Measurements from ENCODE around the gene APP. TPM values are rescaled to one million over a fixed set of nuclear protein-coding genes. Genes with fewer than 3 reads are reported as not detected.

APP gene
- total and polyA plus RNA-seq, 2 experiments from 2014 or later, result 55.7 to 316 TPM

DNA sequence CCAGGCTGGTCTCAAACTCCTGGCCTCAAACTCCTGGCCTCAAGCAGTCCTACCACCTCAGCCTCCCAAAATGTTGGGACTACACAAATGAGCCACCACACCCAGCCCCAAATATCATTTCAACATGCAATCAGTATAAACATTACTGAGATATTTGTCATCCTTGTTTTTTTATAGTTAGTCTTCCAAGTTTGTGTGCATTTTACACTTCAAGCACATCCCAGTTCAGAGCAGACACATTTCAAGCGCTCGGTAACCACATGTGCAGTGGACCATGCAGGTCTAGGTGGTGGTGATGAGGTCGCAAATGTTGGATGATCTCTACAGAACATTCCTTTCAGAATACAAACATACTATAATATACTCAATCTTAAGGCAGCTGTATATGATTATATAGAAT lies 23.8 kb upstream of the APP start:
- no peak for DNase-seq (ENCODE audit: low spot score)
- H3K4me3 ChIP-seq, result no peak overlapping the region
- no peaks in the 10 kb centered on the region for H3K4me1 ChIP-seq (ENCODE audit: insufficient read depth)
- H3K27ac ChIP-seq, result no peak overlapping the region
- no peak overlapping the region for H3K4me2 ChIP-seq
- H3K79me2 ChIP-seq, result no peaks in the 10 kb centered on the region
- no peaks in the 10 kb centered on the region for H3K36me3 ChIP-seq (replicated peaks; ENCODE audit: insufficient read depth, low read depth)
- whole genome bisulfite sequencing (ENCODE audit: low lambda C conversion rate, missing lambda C conversion rate), result 91% methylated on average over 3 of the region's 3 CpGs
- no peak overlapping the region for H2AFZ ChIP-seq
- no peaks in the 10 kb centered on the region for H4K20me1 ChIP-seq (ENCODE audit: insufficient read depth, poor library complexity, severe bottlenecking)
- no peaks in the 10 kb centered on the region for H3K9me3 ChIP-seq (ENCODE audit: low read depth)
- TF ChIP-seq, protein P1, sequence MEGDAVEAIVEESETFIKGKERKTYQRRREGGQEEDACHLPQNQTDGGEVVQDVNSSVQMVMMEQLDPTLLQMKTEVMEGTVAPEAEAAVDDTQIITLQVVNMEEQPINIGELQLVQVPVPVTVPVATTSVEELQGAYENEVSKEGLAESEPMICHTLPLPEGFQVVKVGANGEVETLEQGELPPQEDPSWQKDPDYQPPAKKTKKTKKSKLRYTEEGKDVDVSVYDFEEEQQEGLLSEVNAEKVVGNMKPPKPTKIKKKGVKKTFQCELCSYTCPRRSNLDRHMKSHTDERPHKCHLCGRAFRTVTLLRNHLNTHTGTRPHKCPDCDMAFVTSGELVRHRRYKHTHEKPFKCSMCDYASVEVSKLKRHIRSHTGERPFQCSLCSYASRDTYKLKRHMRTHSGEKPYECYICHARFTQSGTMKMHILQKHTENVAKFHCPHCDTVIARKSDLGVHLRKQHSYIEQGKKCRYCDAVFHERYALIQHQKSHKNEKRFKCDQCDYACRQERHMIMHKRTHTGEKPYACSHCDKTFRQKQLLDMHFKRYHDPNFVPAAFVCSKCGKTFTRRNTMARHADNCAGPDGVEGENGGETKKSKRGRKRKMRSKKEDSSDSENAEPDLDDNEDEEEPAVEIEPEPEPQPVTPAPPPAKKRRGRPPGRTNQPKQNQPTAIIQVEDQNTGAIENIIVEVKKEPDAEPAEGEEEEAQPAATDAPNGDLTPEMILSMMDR (IDR thresholded peaks at IDR 0.05; ENCODE audit: poor library complexity), result no peak
- TF ChIP-seq EZH2 (IDR thresholded peaks at IDR 0.05; ENCODE audit: borderline replicate concordance), result no peak
- no peak for TF ChIP-seq EZH2phosphoT487 (IDR thresholded peaks at IDR 0.05; ENCODE audit: low read depth, severe bottlenecking, unreplicated experiment)
- H3K9me2 ChIP-seq (replicated peaks; ENCODE audit: insufficient read depth), result no peaks in the 10 kb centered on the region
- H3K27me3 ChIP-seq, result no peaks in the 10 kb centered on the region

DNA sequence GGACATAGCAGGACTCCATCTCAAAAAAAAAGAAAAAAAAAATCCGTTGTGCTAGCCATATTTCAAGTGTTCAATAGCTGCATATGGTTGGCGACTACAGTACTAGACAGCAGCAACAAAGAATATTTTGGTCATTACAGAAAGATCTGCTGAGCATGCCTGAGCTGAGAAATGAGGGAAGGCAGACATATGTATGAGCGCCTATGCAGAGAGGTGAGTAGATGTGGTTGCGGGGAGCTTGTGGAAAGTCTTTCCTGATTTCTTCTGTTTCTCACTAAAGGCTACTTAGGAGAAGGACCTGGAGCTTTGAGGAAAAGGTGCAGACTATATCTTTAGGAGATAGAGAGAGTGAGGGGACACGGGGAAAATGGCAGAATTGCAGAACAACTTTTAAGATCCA lies 21.0 kb upstream of the APP start:
- TF ChIP-seq, protein P1 (IDR thresholded peaks at IDR 0.05; ENCODE audit: poor library complexity), result no peak
- TF ChIP-seq EZH2phosphoT487 (IDR thresholded peaks at IDR 0.05; ENCODE audit: low read depth, severe bottlenecking, unreplicated experiment), result no peak
- no peak for TF ChIP-seq EZH2 (IDR thresholded peaks at IDR 0.05; ENCODE audit: borderline replicate concordance)
- WGBS (ENCODE audit: low lambda C conversion rate, missing lambda C conversion rate), result 93% methylated on average over 5 of the region's 5 CpGs

DNA sequence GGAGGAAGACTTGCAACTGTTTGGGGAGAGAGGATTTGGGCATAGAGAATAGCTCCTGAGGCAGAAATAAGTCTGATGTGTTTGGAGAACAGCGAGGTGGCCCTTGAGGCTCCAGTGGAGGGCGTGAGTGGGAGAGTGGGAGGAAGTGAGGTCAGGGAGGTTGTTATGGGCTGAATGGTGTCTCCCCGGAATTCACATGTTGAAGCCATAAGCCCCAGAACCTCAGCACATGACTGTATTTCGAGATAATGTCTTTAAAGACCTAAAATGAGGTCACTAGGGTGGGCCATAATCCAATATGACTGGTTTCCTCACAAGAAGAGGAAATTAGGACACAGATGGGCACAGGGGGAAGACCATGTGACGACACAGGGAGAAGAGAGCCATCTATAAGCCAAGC lies 17.9 kb upstream of the APP start:
- Histone ChIP-seq H4K20me1 (ENCODE audit: insufficient read depth, poor library complexity, severe bottlenecking) (no peaks in the 10 kb centered on the region), H2AFZ (no peak overlapping the region), H3K4me2 (no peak overlapping the region), H3K9me3 (ENCODE audit: low read depth) (no peaks in the 10 kb centered on the region), H3K27me3 (no peaks in the 10 kb centered on the region), H3K4me3 (no peak overlapping the region), H3K27ac (no peak overlapping the region), H3K9me2 (replicated peaks; ENCODE audit: insufficient read depth) (no peaks in the 10 kb centered on the region), H3K4me1 (ENCODE audit: insufficient read depth) (no peaks in the 10 kb centered on the region), H3K79me2 (no peaks in the 10 kb centered on the region), H3K36me3 (replicated peaks; ENCODE audit: insufficient read depth, low read depth) (no peaks in the 10 kb centered on the region)
- WGBS (ENCODE audit: low lambda C conversion rate, missing lambda C conversion rate), result 76% methylated on average over 5 of the region's 5 CpGs
- TF ChIP-seq, protein P1 (IDR thresholded peaks at IDR 0.05; ENCODE audit: poor library complexity), result no peak
- TF ChIP-seq EZH2 (IDR thresholded peaks at IDR 0.05; ENCODE audit: borderline replicate concordance) (no peak), EZH2phosphoT487 (IDR thresholded peaks at IDR 0.05; ENCODE audit: low read depth, severe bottlenecking, unreplicated experiment) (no peak)
- no peak for DNase-seq (ENCODE audit: low spot score)

More for the DNA sequence above, 21.0 kb upstream of the APP start:
- Histone ChIP-seq H3K27me3 (no peaks in the 10 kb centered on the region), H3K9me3 (ENCODE audit: low read depth) (no peaks in the 10 kb centered on the region), H4K20me1 (ENCODE audit: insufficient read depth, poor library complexity, severe bottlenecking) (no peaks in the 10 kb centered on the region), H3K4me1 (ENCODE audit: insufficient read depth) (no peaks in the 10 kb centered on the region), H3K27ac (no peak overlapping the region), H3K9me2 (replicated peaks; ENCODE audit: insufficient read depth) (no peaks in the 10 kb centered on the region), H3K79me2 (no peaks in the 10 kb centered on the region), H3K4me2 (no peak overlapping the region), H3K4me3 (no peak overlapping the region), H3K36me3 (replicated peaks; ENCODE audit: insufficient read depth, low read depth) (no peaks in the 10 kb centered on the region), H2AFZ (no peak overlapping the region)
- no peak for DNase-seq (ENCODE audit: low spot score)

DNA sequence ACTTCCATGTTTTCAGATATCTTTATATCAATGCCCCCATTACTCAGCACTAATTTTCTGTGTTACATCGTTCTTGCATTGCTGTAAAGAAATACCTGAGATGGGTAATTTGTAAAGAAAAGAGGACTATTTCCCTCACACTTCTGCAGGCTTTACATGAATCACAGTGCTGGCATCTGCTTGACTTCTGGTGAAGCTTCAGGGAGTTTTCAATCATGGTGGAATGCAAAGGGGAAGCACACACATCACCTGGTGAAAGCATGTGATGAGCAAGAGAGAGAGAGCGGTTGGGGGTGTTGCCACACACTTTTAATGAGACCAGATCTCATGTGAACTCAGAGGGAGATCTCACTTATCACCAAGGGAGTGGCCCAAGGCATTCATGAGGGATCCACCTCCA lies 14.9 kb upstream of the APP start:
- Histone ChIP-seq H2AFZ (no peak overlapping the region), H4K20me1 (ENCODE audit: insufficient read depth, poor library complexity, severe bottlenecking) (no peaks in the 10 kb centered on the region), H3K79me2 (no peaks in the 10 kb centered on the region), H3K4me2 (no peak overlapping the region), H3K4me3 (no peak overlapping the region), H3K4me1 (ENCODE audit: insufficient read depth) (no peaks in the 10 kb centered on the region), H3K27me3 (no peaks in the 10 kb centered on the region), H3K36me3 (replicated peaks; ENCODE audit: insufficient read depth, low read depth) (no peaks in the 10 kb centered on the region), H3K9me2 (replicated peaks; ENCODE audit: insufficient read depth) (no peaks in the 10 kb centered on the region), H3K9me3 (ENCODE audit: low read depth) (no peaks in the 10 kb centered on the region), H3K27ac (no peak overlapping the region)
- WGBS (ENCODE audit: low lambda C conversion rate, missing lambda C conversion rate), result 80% methylated on average over 2 of the region's 2 CpGs
- TF ChIP-seq, protein P1 (IDR thresholded peaks at IDR 0.05; ENCODE audit: poor library complexity), result no peak
- TF ChIP-seq EZH2phosphoT487 (IDR thresholded peaks at IDR 0.05; ENCODE audit: low read depth, severe bottlenecking, unreplicated experiment) (no peak), EZH2 (IDR thresholded peaks at IDR 0.05; ENCODE audit: borderline replicate concordance) (no peak)
- DNase-seq (ENCODE audit: low spot score), result no peak
